SU-DHL-6 (cell line): ENCODE data around the gene TGM3.

Source experiments
- H2AFZ ChIP-seq: fragments of 200-600 bp; sonication (generic); 2 replicates; pipeline ENCODE4 v1.6.1; 2014; ENCODE audit warnings: low read depth, mild to moderate bottlenecking, moderate library complexity, mixed read lengths, antibody characterized with exemption, low read length; ENCODE audit not compliant: severe bottlenecking
- H3F3A ChIP-seq: fragments of 200-600 bp; shearing (Covaris generic); 2 replicates; pipeline ENCODE4 v1.6.0; 2016; ENCODE audit warnings: antibody characterized with exemption, mild to moderate bottlenecking; ENCODE audit not compliant: insufficient read depth
- H3K27ac ChIP-seq: fragments of 200-600 bp; sonication (generic); 2 replicates; pipeline ENCODE4 v1.5.1; 2016; ENCODE audit warnings: low read depth, mild to moderate bottlenecking, low read length, moderate library complexity, mixed read lengths
- H3K27me3 ChIP-seq: fragments of 200-600 bp; sonication (generic), shearing (Covaris generic); 2 replicates; pipeline ENCODE4 v1.6.0; 2014; ENCODE audit warnings: mild to moderate bottlenecking, low read length
- H3K36me3 ChIP-seq: fragments of 200-600 bp; sonication (generic); 2 replicates; pipeline ENCODE4 v1.6.1; 2014; ENCODE audit warnings: mild to moderate bottlenecking, low read length, mixed read lengths
- H3K4me2 ChIP-seq: fragments of 300-600, 200-600 bp; shearing (Covaris generic), sonication (generic); 2 replicates; pipeline ENCODE4 v1.6.0; 2014; ENCODE audit warnings: low read length, low read depth, mild to moderate bottlenecking; ENCODE audit not compliant: poor library complexity, severe bottlenecking
- H3K4me3 ChIP-seq: fragments of 200-600 bp; sonication (generic); 2 replicates; pipeline ENCODE4 v1.5.1; 2014; ENCODE audit warnings: antibody characterized with exemption, low read length, mild to moderate bottlenecking, mixed read lengths; ENCODE audit not compliant: insufficient read depth, poor library complexity, severe bottlenecking
- H3K79me2 ChIP-seq: fragments of 200-600 bp; sonication (generic); 2 replicates; pipeline ENCODE4 v1.6.1; 2014; ENCODE audit warnings: mild to moderate bottlenecking, low read length, moderate library complexity; ENCODE audit not compliant: insufficient read depth
- H3K9ac ChIP-seq: fragments of 200-600 bp; sonication (generic); 2 replicates; pipeline ENCODE4 v1.7.0; 2014; ENCODE audit warnings: mild to moderate bottlenecking, low read length
- H3K9me2 ChIP-seq: fragments of 200-600 bp; sonication (generic); replicated peaks from 2 replicates; pipeline ENCODE4 v1.6.1; 2014; ENCODE audit warnings: low read length; ENCODE audit not compliant: insufficient read depth
- H3K9me3 ChIP-seq: fragments of 200-600 bp; sonication (generic); 2 replicates; pipeline ENCODE4 v1.6.1; 2014; ENCODE audit warnings: low read length, mixed read lengths; ENCODE audit not compliant: insufficient read depth
- H4K20me1 ChIP-seq: fragments of 200-600 bp; sonication (generic); 2 replicates; pipeline ENCODE4 v1.6.1; 2014; ENCODE audit warnings: low read depth, mild to moderate bottlenecking, antibody characterized with exemption, low read length, moderate library complexity, mixed read lengths
- CTCF ChIP-seq: fragments of 200-600 bp; sonication (generic); IDR thresholded peaks from one replicate; pipeline ENCODE4 v1.5.1; 2017; ENCODE audit warnings: antibody characterized with exemption, mild to moderate bottlenecking, low read length, moderate library complexity; ENCODE audit not compliant: insufficient read depth, poor library complexity, severe bottlenecking
- EZH2phosphoT487 ChIP-seq: fragments of 200-600 bp; sonication (generic), shearing (Covaris generic); conservative IDR thresholded peaks from 2 replicates; pipeline ENCODE4 v1.6.1; 2018; ENCODE audit warnings: mild to moderate bottlenecking, antibody characterized with exemption, low read length, moderate library complexity, mixed read lengths

The TGM3 gene

GRCh38 chr20:2295886-2296515, at the start of gene TGM3:
TSS of gene TGM3 (plus strand) at chr20:2296001. CDS start at chr20:2296064, 63 bp downstream.
- H3K4me3 ChIP-seq = no peak within 1 kb of the TSS
- no peaks in the 10 kb centered on the region for H3K9me3 ChIP-seq
- H2AFZ ChIP-seq = no peak within 1 kb of the TSS
- H3F3A ChIP-seq = no peaks in the 10 kb centered on the region
- H3K27ac ChIP-seq = no peak within 1 kb of the TSS
- H3K4me2 ChIP-seq = no peak within 1 kb of the TSS
- no peaks in the 10 kb centered on the region for H3K79me2 ChIP-seq
- no peak within 1 kb of the TSS for H3K9ac ChIP-seq
- H4K20me1 ChIP-seq = no peaks in the 10 kb centered on the region
- no peaks in the 10 kb centered on the region for H3K27me3 ChIP-seq
- H3K36me3 ChIP-seq = no peaks in the 10 kb centered on the region
- TF ChIP-seq EZH2phosphoT487 (no peak), CTCF (no peak)
- H3K9me2 ChIP-seq = no peaks in the 10 kb centered on the region

- no peaks in the 10 kb centered on the region for H3K27me3 ChIP-seq
- no peaks in the 10 kb centered on the region for H3K9me3 ChIP-seq
- H4K20me1 ChIP-seq = no peaks in the 10 kb centered on the region
- TF ChIP-seq CTCF = no peak
- no peak for TF ChIP-seq EZH2phosphoT487
- no peak overlapping the region for H3K4me2 ChIP-seq
- H3K27ac ChIP-seq = no peak overlapping the region
- H3K79me2 ChIP-seq = no peaks in the 10 kb centered on the region
- no peaks in the 10 kb centered on the region for H3K36me3 ChIP-seq
- H2AFZ ChIP-seq = no peak overlapping the region
- no peaks in the 10 kb centered on the region for H3K9me2 ChIP-seq
- H3F3A ChIP-seq = no peaks in the 10 kb centered on the region
- no peak overlapping the region for H3K4me3 ChIP-seq
- H3K9ac ChIP-seq = no peak overlapping the region
Measured at GRCh38 chr20:2246069-2246491, 49.7 kb upstream of the TGM3 start.

- Histone ChIP-seq H3F3A (no peaks in the 10 kb centered on the region), H4K20me1 (no peaks in the 10 kb centered on the region), H3K9ac (no peak overlapping the region), H2AFZ (no peak overlapping the region), H3K36me3 (no peaks in the 10 kb centered on the region), H3K27me3 (no peaks in the 10 kb centered on the region), H3K4me3 (no peak overlapping the region), H3K9me2 (no peaks in the 10 kb centered on the region), H3K27ac (no peak overlapping the region), H3K4me2 (no peak overlapping the region), H3K79me2 (no peaks in the 10 kb centered on the region), H3K9me3 (no peaks in the 10 kb centered on the region)
- TF ChIP-seq EZH2phosphoT487 (no peak), CTCF (no peak)
Measured at GRCh38 chr20:2248837-2249236, 47.0 kb upstream of the TGM3 start.
